Stimulated activated naive CD8-positive, alpha-beta T cell treated with anti-CD3 and anti-CD28 coated beads, Interleukin-15, amount 100 ng/mL, for 72 hours (primary cell): ENCODE results near the gene KCNMA1.

ENCODE experiments used
- ATAC-seq: fragments of 150-1000 bp; cut with Tn5 transposase; 2 replicates; pipeline ENCODE4 v1.10.0; 2021; ENCODE audit warnings: mild to moderate bottlenecking, moderate library complexity
- DNase-seq, 2 donors: peaks; one replicate each; pipeline ENCODE4 v3.0.0; 2021 to 2022
- H3K27ac Mint-ChIP-seq, 2 donors: one replicate each; pipeline ENCODE4 v1.8.0; 2022; ENCODE audit warnings: mild to moderate bottlenecking in 2 of 2, mixed read lengths in 2 of 2, moderate library complexity in 2 of 2
- H3K27me3 Mint-ChIP-seq: one replicate; pipeline ENCODE4 v1.8.0; 2022; ENCODE audit warnings: mixed read lengths
- H3K4me1 Mint-ChIP-seq: one replicate; pipeline ENCODE4 v1.8.0; 2022; ENCODE audit warnings: mild to moderate bottlenecking, mixed read lengths
- H3K4me3 Mint-ChIP-seq, 2 donors: one replicate each; pipeline ENCODE4 v1.8.0; 2022; ENCODE audit warnings: mild to moderate bottlenecking in 2 of 2, mixed read lengths in 2 of 2, moderate library complexity in 1 of 2
- H3K9me3 Mint-ChIP-seq, 2 donors: one replicate each; pipeline ENCODE4 v1.8.0; 2022; ENCODE audit warnings: mixed read lengths in 2 of 2

The KCNMA1 gene

GRCh38 chr10:77518910-77519274, 118.7 kb downstream of the KCNMA1 start:
- no peak for ATAC-seq
- no peak for DNase-seq
- no peak overlapping the region for H3K4me3 Mint-ChIP-seq
- H3K27ac Mint-ChIP-seq: no peak overlapping the region
- no peaks in the 10 kb centered on the region for H3K4me1 Mint-ChIP-seq
- H3K27me3 Mint-ChIP-seq: peaks cover 46% of the 10 kb centered on the region
- peaks cover 4 to 10% of the 10 kb centered on the region in 2 donors for H3K9me3 Mint-ChIP-seq

GRCh38 chr10:77518241-77518909, 119.2 kb downstream of the KCNMA1 start:
- Mint-ChIP-seq H3K9me3 (peaks cover 4 to 10% of the 10 kb centered on the region in 2 donors), H3K27ac (no peak overlapping the region), H3K27me3 (peaks cover 44% of the 10 kb centered on the region), H3K4me3 (no peak overlapping the region), H3K4me1 (no peaks in the 10 kb centered on the region)
- ATAC-seq: no peak
- DNase-seq: no peak

- H3K27ac Mint-ChIP-seq: no peak overlapping the region
- H3K4me3 Mint-ChIP-seq: no peak overlapping the region
- ATAC-seq: no peak
- peaks cover 34% of the 10 kb centered on the region for H3K27me3 Mint-ChIP-seq
- DNase-seq: no peak
- H3K9me3 Mint-ChIP-seq: peaks cover 4 to 10% of the 10 kb centered on the region in 2 donors
- H3K4me1 Mint-ChIP-seq: no peaks in the 10 kb centered on the region
Observed at GRCh38 chr10:77516575-77516974, 121.0 kb downstream of the KCNMA1 start.

DNA sequence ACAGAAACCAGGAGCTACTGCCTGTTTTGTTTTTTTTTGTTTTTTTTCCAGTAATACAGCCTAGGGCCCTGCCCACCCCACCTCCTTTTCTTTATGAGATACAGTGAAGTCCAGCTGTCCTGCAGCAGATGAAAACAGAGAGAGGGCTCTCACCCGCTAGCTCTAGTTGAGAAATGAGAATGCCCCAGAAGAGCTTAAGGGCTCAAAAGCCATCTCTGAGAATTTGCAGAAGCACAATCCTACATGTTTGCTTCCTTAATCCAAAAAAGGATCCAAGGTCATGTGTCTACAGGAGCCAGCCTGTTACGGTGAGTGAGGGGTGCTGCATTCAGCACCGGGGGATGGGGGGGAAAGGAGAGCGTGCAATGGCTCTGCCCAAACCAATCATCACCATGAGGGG, 122.7 kb downstream of the KCNMA1 start:
- Mint-ChIP-seq H3K4me3 (no peak overlapping the region), H3K27ac (no peak overlapping the region), H3K27me3 (peaks cover 22% of the 10 kb centered on the region), H3K4me1 (no peaks in the 10 kb centered on the region), H3K9me3 (peaks cover 4 to 5% of the 10 kb centered on the region in 2 donors)
- ATAC-seq (no peak), DNase-seq (no peak)

DNA sequence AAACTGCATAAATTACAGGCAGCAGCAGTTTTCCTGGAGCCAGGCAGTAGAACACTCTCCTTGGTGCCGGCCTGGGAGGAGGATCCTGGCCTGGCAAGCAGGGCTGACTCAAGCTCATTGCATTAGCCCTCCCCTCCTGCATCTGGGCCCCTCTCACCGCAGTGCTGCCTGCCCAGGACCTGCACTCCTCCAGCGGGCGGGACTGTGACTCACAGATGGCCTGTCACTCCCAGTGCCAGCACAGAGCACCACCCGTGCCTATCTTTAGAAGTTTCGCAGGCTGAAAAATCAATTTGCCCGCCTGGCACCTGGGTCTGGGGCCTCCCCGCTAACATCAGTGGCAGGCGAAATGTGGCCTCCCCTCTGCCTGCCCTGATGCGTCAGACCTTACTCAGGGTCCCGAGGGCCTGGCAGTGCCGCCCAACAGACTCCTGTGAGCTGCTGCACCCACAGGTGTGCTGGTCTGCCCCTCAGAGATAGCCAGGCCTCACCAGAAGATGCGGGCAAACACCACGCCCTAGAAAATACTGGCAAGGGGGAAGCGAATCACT, 123.8 kb downstream of the KCNMA1 start:
- no peak for DNase-seq

GRCh38 chr10:77513220-77513619, 124.4 kb downstream of the KCNMA1 start:
- DNase-seq: no peak
- no peak for ATAC-seq

More for the DNA sequence above, 123.8 kb downstream of the KCNMA1 start:
- no peak for ATAC-seq
- Mint-ChIP-seq H3K4me1 (no peaks in the 10 kb centered on the region), H3K9me3 (no peaks in the 10 kb centered on the region), H3K27me3 (peaks cover 26% of the 10 kb centered on the region), H3K27ac (no peak overlapping the region), H3K4me3 (no peak overlapping the region)

GRCh38 chr10:77512219-77512578, 125.4 kb downstream of the KCNMA1 start:
- Mint-ChIP-seq H3K27ac (no peak overlapping the region), H3K4me3 (no peak overlapping the region), H3K4me1 (no peaks in the 10 kb centered on the region), H3K27me3 (peaks cover 31% of the 10 kb centered on the region), H3K9me3 (no peaks in the 10 kb centered on the region)
- DNase-seq (no peak), ATAC-seq (no peak)

More at GRCh38 chr10:77513220-77513619, 124.4 kb downstream of the KCNMA1 start:
- H3K27me3 Mint-ChIP-seq: peaks cover 31% of the 10 kb centered on the region
- no peak overlapping the region for H3K27ac Mint-ChIP-seq
- no peaks in the 10 kb centered on the region for H3K9me3 Mint-ChIP-seq
- no peaks in the 10 kb centered on the region for H3K4me1 Mint-ChIP-seq
- H3K4me3 Mint-ChIP-seq: no peak overlapping the region

GRCh38 chr10:77511498-77512218, 126.0 kb downstream of the KCNMA1 start:
- Mint-ChIP-seq H3K27ac (no peak overlapping the region), H3K27me3 (peaks cover 34% of the 10 kb centered on the region), H3K4me3 (no peak overlapping the region), H3K9me3 (no peaks in the 10 kb centered on the region), H3K4me1 (no peaks in the 10 kb centered on the region)
- DNase-seq: no peak
- no peak for ATAC-seq

DNA sequence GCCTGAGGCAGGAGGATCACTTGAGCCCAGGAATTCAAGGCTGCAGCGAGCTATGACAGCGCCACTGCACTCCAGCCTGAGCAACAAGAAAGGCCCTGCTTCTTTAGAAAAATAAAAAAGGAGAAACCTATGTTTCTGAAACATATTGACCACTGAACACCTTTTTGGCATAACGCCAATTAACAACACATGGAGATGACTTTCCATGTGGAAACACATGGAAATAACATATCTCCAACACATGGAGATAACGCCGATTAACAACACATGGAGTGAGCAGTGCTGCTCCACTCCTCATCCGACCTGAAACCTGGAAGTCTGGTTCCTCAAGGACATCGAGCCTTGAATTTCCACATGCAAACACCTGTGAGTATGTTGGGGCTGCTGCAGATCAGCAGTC, 126.9 kb downstream of the KCNMA1 start:
- peaks cover 33% of the 10 kb centered on the region for H3K27me3 Mint-ChIP-seq
- H3K27ac Mint-ChIP-seq: no peak overlapping the region
- peaks cover under 1% of the 10 kb centered on the region for H3K4me1 Mint-ChIP-seq

DNA sequence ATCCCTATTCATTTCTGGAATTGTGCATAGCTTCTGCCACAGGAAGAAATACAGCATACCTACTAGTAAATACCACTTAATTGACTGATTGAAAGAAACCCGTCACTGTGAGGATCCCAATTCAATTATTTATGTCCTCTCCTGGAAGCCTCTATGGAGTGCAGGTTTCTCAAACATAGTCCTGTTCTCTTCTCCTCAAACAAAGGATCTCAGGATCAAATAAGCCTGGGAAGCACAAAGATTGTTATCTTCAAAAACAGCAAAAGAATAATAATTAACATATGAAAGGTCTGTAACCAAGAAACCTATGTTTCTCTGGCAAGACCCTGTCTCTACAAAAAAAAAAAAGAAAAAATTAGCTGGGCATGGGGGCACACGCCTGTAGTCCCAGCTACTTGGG, 127.3 kb downstream of the KCNMA1 start:
- Mint-ChIP-seq H3K27ac (no peak overlapping the region), H3K27me3 (peaks cover 33% of the 10 kb centered on the region), H3K4me3 (no peak overlapping the region), H3K4me1 (peaks cover 4% of the 10 kb centered on the region), H3K9me3 (no peaks in the 10 kb centered on the region)
- ATAC-seq: no peak
- no peak for DNase-seq

More for the DNA sequence above, 126.9 kb downstream of the KCNMA1 start:
- Mint-ChIP-seq H3K4me3 (no peak overlapping the region), H3K9me3 (no peaks in the 10 kb centered on the region)
- ATAC-seq (no peak), DNase-seq (no peak)

- H3K4me3 Mint-ChIP-seq: no peak overlapping the region
- peaks cover 6% of the 10 kb centered on the region for H3K4me1 Mint-ChIP-seq
- no peak for DNase-seq
- no peak overlapping the region for H3K27ac Mint-ChIP-seq
- ATAC-seq: no peak
- peaks cover 30% of the 10 kb centered on the region for H3K27me3 Mint-ChIP-seq
- no peaks in the 10 kb centered on the region for H3K9me3 Mint-ChIP-seq
Observed at GRCh38 chr10:77509391-77509790, 128.2 kb downstream of the KCNMA1 start.

- H3K9me3 Mint-ChIP-seq: no peaks in the 10 kb centered on the region
- DNase-seq: no peak
- H3K4me1 Mint-ChIP-seq: peaks cover 9% of the 10 kb centered on the region
- H3K4me3 Mint-ChIP-seq: no peak overlapping the region
- ATAC-seq: no peak
- H3K27ac Mint-ChIP-seq: no peak overlapping the region
- H3K27me3 Mint-ChIP-seq: peaks cover 32% of the 10 kb centered on the region
Observed at GRCh38 chr10:77507291-77507880, 130.2 kb downstream of the KCNMA1 start.

DNA sequence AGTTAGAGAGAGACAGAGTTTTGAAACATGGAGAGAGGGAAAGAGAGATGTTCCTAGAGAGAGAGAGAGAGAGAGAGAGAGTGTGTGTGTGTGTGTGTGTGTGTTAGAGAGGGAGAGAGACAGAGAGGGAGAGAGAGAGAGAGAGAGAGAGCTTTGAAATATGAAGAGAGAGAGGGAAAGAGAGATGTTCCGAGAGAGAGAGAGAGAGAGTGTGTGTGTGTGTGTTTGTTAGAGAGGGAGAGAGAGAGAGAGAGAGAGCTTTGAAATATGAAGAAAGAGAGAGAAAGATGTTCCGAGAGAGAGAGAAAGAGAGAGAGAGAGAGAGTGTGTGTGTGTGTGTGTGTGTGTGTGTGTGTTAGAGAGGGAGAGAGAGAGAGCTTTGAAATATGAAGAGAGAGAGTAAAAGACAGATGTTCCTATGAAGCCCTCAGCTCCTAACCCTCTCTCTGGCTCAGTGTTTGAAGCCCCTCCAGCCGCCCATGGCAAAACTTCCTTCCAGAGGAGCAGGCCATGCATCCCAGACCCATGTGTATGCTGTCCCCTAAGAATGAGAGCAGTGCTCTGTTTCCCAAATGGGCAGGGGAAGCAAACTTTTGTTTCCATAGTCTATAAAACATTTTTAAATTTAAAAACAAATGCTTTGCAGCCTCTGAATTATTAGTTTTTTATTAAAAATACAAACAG, 130.9 kb downstream of the KCNMA1 start:
- Mint-ChIP-seq H3K9me3 (no peaks in the 10 kb centered on the region), H3K27me3 (peaks cover 38% of the 10 kb centered on the region), H3K27ac (no peak overlapping the region), H3K4me1 (peaks cover 16% of the 10 kb centered on the region), H3K4me3 (no peak overlapping the region)
- ATAC-seq: no peak
- no peak for DNase-seq

DNA sequence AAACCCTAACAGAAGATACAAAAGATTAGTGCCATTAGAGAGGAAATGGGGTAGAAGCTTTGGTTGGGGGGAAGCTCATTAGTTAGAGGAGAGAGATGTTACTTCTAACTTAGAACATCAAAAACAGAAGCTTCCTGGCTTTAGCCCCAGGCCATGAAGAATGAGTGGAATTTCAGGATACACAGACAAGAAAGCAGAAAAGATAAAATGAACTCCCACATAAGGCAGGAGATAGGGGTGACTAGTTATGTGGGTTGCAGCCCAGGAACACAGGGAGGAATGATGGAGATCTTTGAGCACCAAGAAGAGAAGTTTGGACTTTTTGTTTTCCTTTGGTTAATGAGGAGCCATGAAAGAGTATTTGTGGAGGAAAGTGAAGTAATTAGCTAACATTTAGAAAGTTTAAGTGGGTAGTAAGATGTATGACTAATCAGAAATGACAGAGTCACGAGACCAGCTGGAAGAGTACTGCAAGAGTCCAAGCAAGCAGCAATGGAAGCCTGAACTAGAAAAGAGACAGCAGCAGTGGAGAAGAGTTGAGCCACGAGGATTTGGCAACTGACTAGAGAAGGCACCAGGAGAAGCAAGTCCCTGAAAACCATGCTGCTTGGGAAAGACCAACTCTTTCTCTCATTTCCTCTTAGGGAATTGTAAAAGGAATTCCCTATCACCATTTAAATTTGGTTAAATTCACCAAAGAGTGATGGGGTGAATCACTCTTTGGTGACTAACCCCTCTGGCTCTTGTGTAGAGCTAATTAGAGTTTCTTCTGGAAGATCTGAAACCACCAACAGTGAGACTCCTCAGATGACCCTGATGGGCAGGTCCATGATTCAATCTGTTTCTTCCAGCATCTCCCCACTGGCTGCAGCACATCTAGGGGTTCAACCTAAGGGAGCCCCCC, 131.9 kb downstream of the KCNMA1 start:
- Mint-ChIP-seq H3K27me3 (peaks cover 38% of the 10 kb centered on the region), H3K4me1 (peaks cover 26% of the 10 kb centered on the region), H3K9me3 (no peaks in the 10 kb centered on the region), H3K4me3 (no peak overlapping the region), H3K27ac (peak overlapping the region in 1 of 2 donors; percentile 43)
- peak; percentile 4 for ATAC-seq
- no peak for DNase-seq

DNA sequence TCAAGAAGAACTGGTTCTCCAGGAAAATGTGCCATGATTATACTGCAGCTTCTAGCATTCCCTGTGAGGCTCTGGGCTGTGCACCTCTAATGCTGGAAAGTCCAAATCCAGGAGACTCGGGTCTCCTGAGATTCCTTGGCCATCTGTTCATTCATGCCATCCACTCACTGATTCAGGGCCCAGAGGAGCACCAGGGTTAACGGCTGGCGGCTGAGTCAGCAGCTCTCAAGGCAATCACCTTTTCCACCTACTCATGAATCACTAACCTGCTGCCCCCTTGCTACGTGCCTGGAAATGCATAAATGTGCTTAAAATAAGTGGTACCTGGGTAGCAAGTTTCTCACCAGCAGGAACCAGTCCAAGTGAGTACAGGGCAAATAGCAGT, 132.7 kb downstream of the KCNMA1 start:
- Mint-ChIP-seq H3K4me1 (peaks cover 31% of the 10 kb centered on the region), H3K27ac (no peak overlapping the region), H3K4me3 (no peak overlapping the region), H3K27me3 (peaks cover 38% of the 10 kb centered on the region), H3K9me3 (no peaks in the 10 kb centered on the region)
- DNase-seq (peak in 1 of 2 donors; percentile 22), ATAC-seq (no peak)
